HG03135 (cell line): ENCODE data around the gene SCYL1.
A peak's percentile ranks its signal among the peaks of the same experiment; 100 is the strongest.
"Not testable (repeated sequence)": the region's sequence is repeated elsewhere in the genome, so short reads cannot be mapped to it uniquely, and the experiment has no call there.

Experiments
- ATAC-seq: cut with Tn5 transposase; IDR thresholded peaks from one replicate; pipeline ENCODE4 v1.9.1; 2021; ENCODE audit warnings: mild to moderate bottlenecking, moderate library complexity; ENCODE audit not compliant: unreplicated experiment

Gene SCYL1

DNA sequence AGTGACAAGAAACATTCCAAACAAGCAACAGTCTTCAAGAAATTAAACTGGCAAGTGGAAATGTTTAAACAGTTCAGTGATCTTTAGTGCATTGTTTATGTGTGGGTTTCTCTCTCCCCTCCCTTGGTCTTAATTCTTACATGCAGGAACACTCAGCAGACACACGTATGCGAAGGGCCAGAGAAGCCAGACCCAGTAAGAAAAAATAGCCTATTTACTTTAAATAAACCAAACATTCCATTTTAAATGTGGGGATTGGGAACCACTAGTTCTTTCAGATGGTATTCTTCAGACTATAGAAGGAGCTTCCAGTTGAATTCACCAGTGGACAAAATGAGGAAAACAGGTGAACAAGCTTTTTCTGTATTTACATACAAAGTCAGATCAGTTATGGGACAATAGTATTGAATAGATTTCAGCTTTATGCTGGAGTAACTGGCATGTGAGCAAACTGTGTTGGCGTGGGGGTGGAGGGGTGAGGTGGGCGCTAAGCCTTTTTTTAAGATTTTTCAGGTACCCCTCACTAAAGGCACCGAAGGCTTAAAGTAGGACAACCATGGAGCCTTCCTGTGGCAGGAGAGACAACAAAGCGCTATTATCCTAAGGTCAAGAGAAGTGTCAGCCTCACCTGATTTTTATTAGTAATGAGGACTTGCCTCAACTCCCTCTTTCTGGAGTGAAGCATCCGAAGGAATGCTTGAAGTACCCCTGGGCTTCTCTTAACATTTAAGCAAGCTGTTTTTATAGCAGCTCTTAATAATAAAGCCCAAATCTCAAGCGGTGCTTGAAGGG is 20.0 kb upstream of the SCYL1 start:
- no peak for ATAC-seq

DNA sequence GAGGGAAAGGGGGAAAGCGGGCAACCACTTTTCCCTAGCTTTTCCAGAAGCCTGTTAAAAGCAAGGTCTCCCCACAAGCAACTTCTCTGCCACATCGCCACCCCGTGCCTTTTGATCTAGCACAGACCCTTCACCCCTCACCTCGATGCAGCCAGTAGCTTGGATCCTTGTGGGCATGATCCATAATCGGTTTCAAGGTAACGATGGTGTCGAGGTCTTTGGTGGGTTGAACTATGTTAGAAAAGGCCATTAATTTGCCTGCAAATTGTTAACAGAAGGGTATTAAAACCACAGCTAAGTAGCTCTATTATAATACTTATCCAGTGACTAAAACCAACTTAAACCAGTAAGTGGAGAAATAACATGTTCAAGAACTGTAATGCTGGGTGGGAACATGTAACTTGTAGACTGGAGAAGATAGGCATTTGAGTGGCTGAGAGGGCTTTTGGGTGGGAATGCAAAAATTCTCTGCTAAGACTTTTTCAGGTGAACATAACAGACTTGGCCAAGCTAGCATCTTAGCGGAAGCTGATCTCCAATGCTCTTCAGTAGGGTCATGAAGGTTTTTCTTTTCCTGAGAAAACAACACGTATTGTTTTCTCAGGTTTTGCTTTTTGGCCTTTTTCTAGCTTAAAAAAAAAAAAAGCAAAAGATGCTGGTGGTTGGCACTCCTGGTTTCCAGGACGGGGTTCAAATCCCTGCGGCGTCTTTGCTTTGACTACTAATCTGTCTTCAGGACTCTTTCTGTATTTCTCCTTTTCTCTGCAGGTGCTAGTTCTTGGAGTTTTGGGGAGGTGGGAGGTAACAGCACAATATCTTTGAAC is 19.2 kb upstream of the SCYL1 start:
- ATAC-seq = no peak

DNA sequence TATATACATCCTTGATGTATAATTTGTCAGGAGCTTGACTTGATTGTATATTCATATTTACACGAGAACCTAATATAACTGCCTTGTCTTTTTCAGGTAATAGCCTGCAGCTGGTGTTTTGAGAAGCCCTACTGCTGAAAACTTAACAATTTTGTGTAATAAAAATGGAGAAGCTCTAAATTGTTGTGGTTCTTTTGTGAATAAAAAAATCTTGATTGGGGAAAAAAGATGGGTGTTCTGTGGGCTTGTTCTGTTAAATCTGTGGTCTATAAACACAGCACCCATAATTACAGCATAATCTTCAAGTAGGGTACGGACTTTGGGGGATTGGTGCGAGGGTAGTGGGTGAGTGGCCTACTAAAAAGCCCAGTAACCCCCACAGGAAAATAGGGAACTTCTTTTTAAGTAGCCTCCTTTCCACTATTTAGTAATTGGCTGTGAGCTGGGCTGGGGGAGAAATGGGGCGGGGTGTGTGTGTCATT is 18.6 kb upstream of the SCYL1 start:
- peak; percentile 2 for ATAC-seq

DNA sequence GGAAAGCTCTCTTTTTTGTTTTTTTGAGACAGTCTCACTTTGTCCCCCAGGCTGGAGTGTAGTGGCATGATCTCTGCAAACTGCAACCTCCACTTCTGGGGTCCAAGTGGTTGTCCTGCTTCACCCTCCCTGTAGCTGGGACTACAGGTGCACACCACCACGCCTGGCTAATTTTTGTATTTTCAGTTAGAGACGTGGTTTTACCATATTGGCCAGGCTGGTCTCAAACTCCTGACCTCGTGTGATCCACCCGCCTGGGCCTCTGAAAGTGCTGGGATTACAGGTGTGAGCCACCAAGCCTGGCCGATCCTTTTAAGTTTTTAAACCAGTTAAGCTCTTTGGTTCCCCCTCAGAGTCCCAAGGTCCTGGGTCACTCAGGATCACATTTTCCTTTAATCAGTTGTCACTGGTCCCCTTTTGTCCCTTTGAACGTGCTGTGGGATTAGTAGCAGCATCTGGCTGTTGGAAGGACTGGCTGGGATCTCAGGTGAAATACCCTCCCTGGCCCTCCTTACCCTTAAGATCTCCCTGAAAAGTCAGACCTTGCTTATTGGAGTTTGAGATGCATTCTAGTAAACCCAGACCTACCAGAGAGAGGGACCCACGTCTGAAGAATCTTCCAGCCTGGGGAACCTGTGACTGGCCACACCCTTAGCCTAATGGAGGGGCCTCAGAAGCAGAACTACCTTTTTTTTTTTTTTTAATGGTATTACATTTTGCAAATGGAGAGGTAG is 17.9 kb upstream of the SCYL1 start:
- peak; percentile 18 for ATAC-seq

DNA sequence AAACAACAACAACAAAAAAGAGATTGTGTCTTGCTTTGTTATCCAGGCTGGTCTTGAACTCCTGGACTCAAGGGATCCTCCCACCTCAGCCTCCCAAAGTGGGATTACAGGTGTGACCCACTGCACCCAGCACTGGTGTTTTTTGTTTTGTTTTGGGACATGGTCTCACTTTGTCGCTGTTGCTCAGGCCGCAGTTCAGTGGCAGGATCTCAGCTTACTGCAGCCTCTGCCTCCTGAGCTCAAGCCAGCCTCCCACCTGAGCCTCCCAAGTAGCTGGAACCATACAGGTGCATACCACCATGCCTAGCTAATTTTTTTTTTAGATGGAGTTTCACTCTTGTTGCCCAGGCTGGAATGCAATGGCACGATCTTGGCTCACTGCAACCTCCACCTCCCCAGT is 12.6 kb upstream of the SCYL1 start:
- ATAC-seq = not testable (repeated sequence)

DNA sequence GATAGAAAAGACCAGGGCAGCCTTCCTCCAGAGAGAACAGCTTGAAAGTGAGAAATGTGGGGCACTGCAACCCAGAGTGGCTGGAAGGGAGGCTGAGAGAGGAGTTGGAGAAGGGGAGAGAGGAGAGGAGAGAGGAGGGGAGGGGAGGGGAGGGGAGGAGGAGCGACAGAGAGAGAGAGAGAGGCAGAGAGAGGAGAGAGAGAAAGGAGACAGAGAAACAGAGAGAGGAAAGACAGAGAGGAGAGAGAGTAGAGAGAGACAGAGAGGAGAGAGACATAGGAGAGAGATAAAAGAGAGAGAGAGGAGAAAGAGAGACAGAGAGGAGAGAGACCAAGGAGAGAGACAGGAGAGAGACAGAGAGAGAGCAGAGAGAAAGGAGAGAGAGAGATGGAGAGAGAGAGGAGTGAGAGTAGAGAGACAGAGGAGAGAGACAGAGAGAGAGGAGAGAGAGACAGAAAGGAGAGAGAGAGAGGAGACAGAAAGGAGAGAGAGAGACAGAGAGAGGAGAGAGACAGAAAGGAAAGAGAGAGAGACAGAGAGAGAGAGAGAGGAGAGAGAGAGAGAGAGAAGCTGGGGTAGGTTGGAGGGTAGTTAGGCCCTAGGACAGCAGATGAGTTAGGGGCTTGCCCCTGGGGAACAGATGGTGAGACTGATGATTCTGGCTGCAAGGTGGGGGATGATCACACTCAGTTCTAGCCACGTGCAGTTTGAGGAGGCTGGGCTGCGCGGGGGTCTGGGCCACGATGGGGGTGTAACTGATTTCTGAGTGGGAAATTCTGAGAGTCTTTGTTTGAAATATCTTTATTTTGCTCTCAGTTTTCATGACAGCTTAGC is 8.5 kb upstream of the SCYL1 start:
- no peak for ATAC-seq

DNA sequence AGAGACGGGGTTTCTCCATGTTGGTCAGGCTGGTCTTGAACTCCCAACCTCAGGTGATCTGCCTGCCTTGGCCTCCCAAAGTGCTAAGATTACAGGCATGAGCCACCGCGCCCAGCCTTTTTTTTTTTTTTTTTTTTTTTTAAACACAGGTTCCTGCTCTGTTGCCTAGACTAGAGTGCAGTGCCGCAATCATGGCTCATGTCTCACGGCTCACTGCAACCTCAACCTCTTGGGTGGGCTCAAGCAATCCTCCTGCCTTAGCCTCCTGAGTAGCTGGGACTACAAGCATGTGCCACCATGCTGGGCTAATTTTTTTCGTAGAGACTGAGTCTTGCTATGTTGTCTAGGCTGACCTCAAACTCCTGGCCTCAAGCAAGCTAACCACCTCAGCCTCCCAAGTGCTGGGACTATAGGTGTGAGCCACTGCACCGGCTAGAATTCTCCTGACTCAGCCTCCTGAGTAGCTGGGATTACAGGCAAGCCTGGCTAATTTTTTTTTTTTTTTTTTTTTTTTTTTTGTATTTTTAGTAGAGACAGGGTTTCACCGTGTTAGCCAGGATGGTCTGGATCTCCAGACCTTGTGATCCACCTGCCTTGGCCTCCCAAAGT is 5.8 kb upstream of the SCYL1 start:
- not testable (repeated sequence) for ATAC-seq

DNA sequence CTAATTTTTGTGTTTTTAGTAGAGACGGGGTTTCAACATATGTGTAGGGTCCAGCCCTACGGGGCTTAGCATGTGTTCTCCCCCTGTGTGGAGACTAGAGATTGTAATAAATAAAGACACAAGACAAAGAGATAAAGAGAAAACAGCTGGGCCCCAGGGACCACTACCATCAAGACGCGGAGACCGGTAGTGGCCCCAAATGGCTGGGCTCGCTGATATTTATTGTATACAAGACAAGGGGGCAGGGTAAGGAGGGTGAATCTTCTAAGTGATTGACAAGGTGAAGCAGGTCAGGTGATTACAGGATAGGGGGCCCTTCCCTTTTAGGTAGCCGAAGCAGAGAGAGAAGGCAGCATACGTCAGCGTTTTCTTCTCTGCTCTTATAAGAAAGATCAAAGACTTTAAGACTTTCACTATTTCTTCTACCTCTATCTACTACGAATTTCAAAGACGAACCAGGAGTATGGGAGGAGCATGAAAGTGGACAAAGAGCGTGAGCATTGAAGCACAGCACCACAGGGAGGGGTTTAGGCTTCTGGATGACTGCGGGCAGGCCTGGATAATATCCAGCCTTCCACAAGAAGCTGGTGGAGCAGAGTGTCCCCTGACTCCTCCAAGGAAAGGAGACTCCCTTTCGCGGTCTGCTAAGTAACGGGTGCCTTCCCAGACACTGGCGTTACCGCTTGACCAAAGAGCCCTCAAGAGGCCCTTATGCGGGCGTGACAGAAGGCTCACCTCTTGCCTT is 2.9 kb upstream of the SCYL1 start:
- not testable (repeated sequence) for ATAC-seq

DNA sequence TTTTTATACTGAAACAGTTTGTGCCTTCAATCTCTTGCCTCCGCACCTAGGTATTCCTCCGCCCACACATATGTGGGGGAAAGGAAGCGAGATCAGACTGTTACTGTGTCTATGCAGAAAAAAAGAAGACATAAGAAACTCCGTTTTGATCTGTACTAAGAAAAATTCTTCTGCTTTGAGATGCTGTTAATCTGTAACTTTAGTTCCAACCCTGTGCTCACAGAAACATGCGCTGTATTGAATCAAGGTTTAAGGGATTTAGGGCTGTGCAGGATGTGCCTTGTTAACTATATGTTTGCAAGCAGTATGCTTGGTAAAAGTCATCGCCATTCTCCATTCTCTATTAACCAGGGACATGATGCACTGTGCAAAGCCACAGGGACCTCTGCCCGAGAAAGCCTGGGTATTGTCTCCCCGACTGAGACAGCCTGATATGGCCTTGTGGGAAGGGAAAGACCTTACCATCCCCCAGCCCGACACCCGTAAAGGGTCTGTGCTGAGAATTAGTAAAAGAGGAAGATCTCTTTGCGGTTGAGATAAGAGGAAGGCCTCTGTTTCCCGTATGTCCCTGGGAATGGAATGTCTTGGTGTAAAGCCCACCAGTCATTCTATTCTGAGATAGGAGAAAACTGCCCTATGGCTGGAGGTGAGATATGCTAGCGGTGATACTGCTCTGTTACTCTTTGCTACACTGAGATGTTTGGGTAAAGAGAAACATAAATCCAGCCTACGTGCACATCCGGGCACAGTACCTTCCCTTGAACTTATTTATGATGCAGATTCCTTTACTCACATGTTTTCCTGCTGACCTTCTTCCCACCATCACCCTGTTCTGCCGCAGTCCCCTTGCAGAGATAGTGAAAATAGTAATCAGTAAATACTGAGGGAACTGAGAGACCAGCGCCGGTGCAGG is 1.9 kb upstream of the SCYL1 start:
- not testable (repeated sequence) for ATAC-seq

DNA sequence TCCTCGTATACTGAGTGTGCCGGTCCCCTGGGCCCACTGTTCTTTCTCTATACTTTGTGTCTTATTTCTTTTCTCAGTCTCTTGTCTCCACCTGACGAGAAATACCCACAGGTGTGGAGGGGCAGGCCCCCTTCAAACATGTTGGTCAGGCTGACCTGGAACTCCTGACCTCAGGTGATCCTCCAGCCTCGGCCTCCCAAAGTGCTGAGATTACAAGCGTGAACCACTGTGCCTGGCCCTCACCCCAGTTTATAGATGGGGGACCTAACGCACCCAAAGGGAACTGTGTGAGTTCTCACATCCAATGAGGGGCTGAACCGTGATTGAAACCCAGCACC is 1.3 kb upstream of the SCYL1 start:
- ATAC-seq = not testable (repeated sequence)

DNA sequence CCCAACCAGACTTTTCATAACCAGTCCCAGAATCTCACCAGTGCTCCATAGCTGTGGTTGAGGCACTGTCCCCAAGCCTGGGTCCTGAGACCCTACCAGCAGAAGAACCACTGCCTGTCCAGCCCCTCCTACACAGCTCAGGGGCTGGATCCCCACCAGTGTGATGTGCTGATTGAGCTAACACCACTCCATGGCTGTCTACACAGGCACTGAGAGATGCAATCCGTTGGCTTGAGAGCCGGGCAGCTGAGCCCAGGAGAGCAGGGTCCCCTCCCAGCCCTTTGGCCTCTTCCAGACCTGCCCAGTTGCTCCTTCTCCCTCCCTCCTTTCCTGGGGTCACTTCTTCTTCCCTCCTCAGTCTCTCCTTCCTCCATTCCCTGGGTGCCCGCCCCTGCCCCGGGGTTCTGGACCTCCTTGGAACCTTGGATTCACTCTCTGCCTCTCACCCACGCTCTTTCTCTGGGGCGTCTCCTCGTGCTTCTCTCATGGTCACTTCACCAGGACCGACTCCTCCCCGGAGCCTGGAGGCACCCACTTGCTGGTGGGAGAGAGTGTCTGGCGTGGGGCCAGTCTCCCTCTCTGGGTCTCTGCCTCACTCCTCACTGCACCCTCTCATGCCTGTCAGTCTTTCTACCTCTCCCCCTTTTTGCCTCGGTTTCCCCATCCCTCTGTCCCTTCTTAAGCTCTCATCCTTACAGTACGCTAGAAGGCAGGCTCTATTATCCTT is 706 bp upstream of the SCYL1 start:
- ATAC-seq = no peak

DNA sequence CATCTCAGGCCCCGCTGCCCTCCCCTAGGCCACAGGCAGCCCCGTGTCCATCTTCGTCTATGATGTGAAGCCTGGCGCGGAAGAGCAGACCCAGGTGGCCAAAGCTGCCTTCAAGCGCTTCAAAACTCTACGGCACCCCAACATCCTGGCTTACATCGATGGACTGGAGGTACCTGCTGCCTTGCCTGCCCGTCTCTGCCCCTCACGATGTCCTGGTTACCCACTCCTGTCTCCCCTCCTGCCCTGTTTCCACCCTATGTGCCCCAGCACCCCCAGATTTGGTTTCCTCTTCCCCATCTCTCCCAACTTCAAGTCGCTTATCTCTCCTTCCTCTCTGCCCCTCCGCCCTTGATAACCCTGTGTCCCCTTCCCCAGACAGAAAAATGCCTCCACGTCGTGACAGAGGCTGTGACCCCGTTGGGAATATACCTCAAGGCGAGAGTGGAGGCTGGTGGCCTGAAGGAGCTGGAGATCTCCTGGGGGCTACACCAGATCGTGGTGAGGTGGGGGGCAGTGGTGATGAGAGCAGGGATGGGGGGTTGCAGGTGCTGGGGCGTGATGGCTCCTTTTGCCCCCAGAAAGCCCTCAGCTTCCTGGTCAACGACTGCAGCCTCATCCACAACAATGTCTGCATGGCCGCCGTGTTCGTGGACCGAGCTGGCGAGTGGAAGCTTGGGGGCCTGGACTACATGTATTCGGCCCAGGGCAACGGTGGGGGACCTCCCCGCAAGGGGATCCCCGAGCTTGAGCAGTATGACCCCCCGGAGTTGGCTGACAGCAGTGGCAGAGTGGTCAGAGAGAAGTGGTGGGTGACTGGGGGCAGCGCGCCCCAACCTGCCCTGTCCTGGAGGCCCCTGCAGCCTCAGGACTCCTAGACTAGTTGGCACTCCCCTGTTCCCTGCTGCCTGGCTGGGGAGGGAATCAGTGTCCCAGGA is 930 bp downstream of the SCYL1 start:
- ATAC-seq = no peak

DNA sequence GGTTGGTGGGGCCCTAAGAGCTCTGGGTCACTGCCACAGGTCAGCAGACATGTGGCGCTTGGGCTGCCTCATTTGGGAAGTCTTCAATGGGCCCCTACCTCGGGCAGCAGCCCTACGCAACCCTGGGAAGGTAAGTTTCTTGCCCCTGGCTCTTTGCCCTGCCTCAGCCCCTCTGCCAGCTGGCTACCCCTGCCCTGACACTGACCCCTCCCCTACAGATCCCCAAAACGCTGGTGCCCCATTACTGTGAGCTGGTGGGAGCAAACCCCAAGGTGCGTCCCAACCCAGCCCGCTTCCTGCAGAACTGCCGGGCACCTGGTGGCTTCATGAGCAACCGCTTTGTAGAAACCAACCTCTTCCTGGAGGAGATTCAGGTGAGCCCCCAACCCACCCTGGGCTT is 1.9 kb downstream of the SCYL1 start:
- ATAC-seq = no peak

DNA sequence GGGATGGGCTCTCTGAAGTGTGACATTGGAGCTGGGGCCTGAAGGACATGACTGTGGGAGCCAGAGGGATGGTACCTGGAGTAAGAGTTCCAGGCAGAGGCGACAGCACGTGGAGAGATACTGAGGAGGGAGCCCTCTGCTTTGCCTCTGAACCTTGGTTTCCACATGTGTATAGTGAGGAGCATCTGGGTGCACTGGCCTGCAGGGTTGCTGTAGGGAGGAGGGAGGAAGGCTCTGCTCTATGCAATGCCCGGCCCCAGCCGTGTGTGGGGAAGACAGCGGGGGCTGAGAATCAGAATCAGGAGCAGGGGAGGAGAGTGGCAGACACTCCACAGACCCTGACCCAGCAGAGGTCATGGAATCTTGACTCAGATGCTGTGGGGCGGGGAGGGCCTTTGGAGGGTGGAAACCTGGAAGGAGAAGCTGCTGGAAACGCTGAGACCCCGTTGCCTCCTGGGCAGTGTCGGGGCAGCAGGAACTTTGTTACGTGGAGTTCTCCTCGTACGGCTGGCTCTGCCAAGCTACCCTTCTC is 4.0 kb downstream of the SCYL1 start:
- no peak for ATAC-seq

DNA sequence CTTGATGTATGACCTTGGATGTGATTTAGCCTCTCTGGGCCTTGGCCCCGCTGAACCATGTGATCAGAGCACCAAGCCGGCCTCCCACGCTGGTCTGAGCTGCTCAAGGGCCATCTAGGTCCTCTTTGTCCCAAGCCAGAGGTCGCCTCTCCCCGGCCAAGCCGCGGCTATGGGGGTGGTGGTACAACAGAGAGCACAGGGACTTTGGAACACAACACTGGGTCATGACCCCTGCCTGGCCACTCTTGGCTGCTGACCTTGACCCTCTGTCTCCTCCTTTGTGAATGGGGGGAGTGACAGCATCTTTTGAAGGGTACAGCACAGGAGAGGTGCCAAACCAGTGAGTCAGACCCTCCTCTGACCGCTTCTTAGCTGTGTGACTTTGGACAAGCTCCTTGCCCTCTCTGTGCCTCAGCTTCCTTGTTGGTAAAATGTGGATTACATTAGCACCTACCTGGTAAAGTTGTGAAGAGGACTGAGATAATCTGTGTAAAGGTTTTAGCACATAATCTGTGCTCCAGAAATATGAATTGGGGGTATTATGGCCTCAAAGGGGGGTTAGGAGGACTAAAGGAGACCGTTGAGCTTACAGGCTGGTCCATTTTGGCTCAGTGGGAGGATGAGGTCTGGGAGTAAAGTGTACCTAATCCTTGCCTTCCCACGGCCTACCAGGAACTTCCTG is 4.7 kb downstream of the SCYL1 start:
- no peak for ATAC-seq

DNA sequence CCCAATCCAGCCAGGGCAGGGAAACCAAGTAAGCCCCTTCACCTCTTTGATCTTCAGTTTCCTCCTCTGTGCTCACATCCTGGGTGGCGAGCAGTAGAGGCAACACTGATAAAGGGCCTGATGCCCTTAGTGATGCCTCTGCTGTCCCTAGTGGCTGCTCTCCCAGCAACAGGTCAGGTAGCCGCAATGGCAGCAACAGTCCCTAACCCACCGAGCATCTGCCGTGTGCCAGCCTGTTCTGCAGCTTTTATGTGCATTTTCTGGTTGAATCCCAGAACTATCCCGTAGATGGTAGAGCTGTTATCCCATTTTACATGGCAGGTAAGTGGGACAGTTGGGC is 5.2 kb downstream of the SCYL1 start:
- no peak for ATAC-seq
